AG04449 (cell line): ENCODE data around the gene KRT83.
"Not testable (repeated sequence)": the region's sequence is repeated elsewhere in the genome, so short reads cannot be mapped to it uniquely, and the experiment has no call there.

Experiments
- CTCF ChIA-PET: fragments of 350-600 bp; formaldehyde crosslinking; extraction: SDS; loops from one replicate; lab custom pipeline; 2021; ENCODE audit warnings: antibody characterized with exemption; lab: Yijun Ruan, JAX
- POLR2A ChIA-PET: fragments of 400-600, 350-600 bp; formaldehyde crosslinking; extraction: SDS; loops from one replicate; lab custom pipeline; 2020; ENCODE audit warnings: antibody characterized with exemption, inconsistent platforms; lab: Yijun Ruan, JAX
- DNase-seq: peaks from one replicate; pipeline ENCODE4 v3.0.0-alpha.2; 2010; ENCODE audit warnings: low read depth, low spot score
- H3K4me3 ChIP-seq: 2 replicates; pipeline ENCODE4 v1.5.1; 2011; ENCODE audit warnings: low read depth, mild to moderate bottlenecking, control low read depth, low read length
- CTCF ChIP-seq: IDR thresholded peaks from one replicate; pipeline ENCODE4 v1.5.1; 2011; ENCODE audit warnings: mild to moderate bottlenecking, moderate library complexity, low read length, control low read depth, inconsistent platforms; ENCODE audit not compliant: insufficient read depth; ENCODE audit errors: missing control alignments

KRT83 gene

GRCh38 chr12:52350021-52350620 is 28.9 kb upstream of the KRT83 start:
- no peak for DNase-seq
- no peak for TF ChIP-seq CTCF
- no peak overlapping the region for H3K4me3 ChIP-seq
- ChIA-PET POLR2A (no interaction called here), CTCF (interaction anchor here (0.7 to 3.5 kb wide), 5 partner anchors 22 to 530 kb away, joined by 3 to 14 read pairs (median 5); no protein-coding TSS in a partner anchor)

- POLR2A ChIA-PET, result no interaction called here
- no peak for TF ChIP-seq CTCF
- CTCF ChIA-PET, result interaction anchor here (0.7 to 3.2 kb wide), 2 partner anchors 22 to 23 kb away, joined by 3 to 9 read pairs; no protein-coding TSS in a partner anchor
- H3K4me3 ChIP-seq, result no peak overlapping the region
- DNase-seq, result no peak
These were observed 28.0 kb upstream of the KRT83 start for GRCh38 chr12:52349196-52349595.

- CTCF ChIA-PET, result interaction anchor here (0.7 to 1.5 kb wide), 5 partner anchors 20 to 532 kb away, joined by 3 to 10 read pairs (median 3); no protein-coding TSS in a partner anchor
- no peak overlapping the region for H3K4me3 ChIP-seq
- POLR2A ChIA-PET, result interaction anchor here (0.5 kb wide), 1 partner anchor 18 kb away, joined by 3 read pairs; no protein-coding TSS in a partner anchor
These were observed 26.6 kb upstream of the KRT83 start for GRCh38 chr12:52347551-52348510.

GRCh38 chr12:52347016-52347415 is 25.8 kb upstream of the KRT83 start:
- POLR2A ChIA-PET, result no interaction called here
- CTCF ChIA-PET, result interaction anchor here (0.7 to 3.0 kb wide), 6 partner anchors 18 to 190 kb away, joined by 3 to 18 read pairs (median 4); no protein-coding TSS in a partner anchor

More at GRCh38 chr12:52347551-52348510, 26.6 kb upstream of the KRT83 start:
- no peak for DNase-seq
- no peak for TF ChIP-seq CTCF

GRCh38 chr12:52346593-52346992 is 25.4 kb upstream of the KRT83 start:
- no peak overlapping the region for H3K4me3 ChIP-seq
- CTCF ChIA-PET, result interaction anchor here (0.7 to 3.0 kb wide), 8 partner anchors 18 to 539 kb away, joined by 3 to 18 read pairs (median 6); no protein-coding TSS in a partner anchor
- DNase-seq, result no peak
- POLR2A ChIA-PET, result no interaction called here
- TF ChIP-seq CTCF, result no peak

More at GRCh38 chr12:52347016-52347415, 25.8 kb upstream of the KRT83 start:
- no peak overlapping the region for H3K4me3 ChIP-seq
- no peak for DNase-seq
- no peak for TF ChIP-seq CTCF

GRCh38 chr12:52345041-52345440 is 23.8 kb upstream of the KRT83 start:
- CTCF ChIA-PET, result interaction anchor here (1.1 to 3.0 kb wide), 7 partner anchors 16 to 540 kb away, joined by 4 to 18 read pairs (median 6); no protein-coding TSS in a partner anchor
- POLR2A ChIA-PET, DNase-seq, H3K4me3 ChIP-seq: not testable (repeated sequence)
